ENCODE results near the gene MPRIP. TPM values are rescaled to one million over a fixed set of nuclear protein-coding genes. Genes with fewer than 3 reads are reported as not detected.

The MPRIP gene
- total RNA-seq, 3 donors from 2014 or later, result 121 to 132 (median 132) TPM

GRCh38 chr17:17043461-17044271, 1.4 kb downstream of the MPRIP start:
- Mint-ChIP-seq H3K27me3 (ENCODE audit: low read depth) (no peaks in the 10 kb centered on the region), H3K4me1 (ENCODE audit: low read depth) (peaks cover 58% of the 10 kb centered on the region), H3K4me3 (peak overlapping the region; percentile 91), H3K36me3 (ENCODE audit: insufficient read depth) (no peaks in the 10 kb centered on the region), H3K9me3 (no peaks in the 10 kb centered on the region)
- ATAC-seq (no peak), DNase-seq (no peak)

- DNase-seq, result no peak
- Mint-ChIP-seq H3K4me1 (ENCODE audit: low read depth) (peaks cover 64% of the 10 kb centered on the region), H3K9me3 (no peaks in the 10 kb centered on the region), H3K36me3 (ENCODE audit: insufficient read depth) (no peaks in the 10 kb centered on the region), H3K4me3 (peak overlapping the region; percentile 91), H3K27me3 (ENCODE audit: low read depth) (no peaks in the 10 kb centered on the region)
- no peak for ATAC-seq
These were observed 2.7 kb downstream of the MPRIP start for GRCh38 chr17:17044846-17045561.

- Mint-ChIP-seq H3K27me3 (ENCODE audit: low read depth) (no peaks in the 10 kb centered on the region), H3K36me3 (ENCODE audit: insufficient read depth) (no peaks in the 10 kb centered on the region), H3K9me3 (no peaks in the 10 kb centered on the region), H3K4me1 (ENCODE audit: low read depth) (peaks cover 83% of the 10 kb centered on the region), H3K4me3 (no peak overlapping the region)
- DNase-seq (no peak), ATAC-seq (no peak)
These were observed 5.8 kb downstream of the MPRIP start for GRCh38 chr17:17048106-17048505.

- no peak for DNase-seq
- no peak for ATAC-seq
- Mint-ChIP-seq H3K27me3 (ENCODE audit: low read depth) (no peaks in the 10 kb centered on the region), H3K9me3 (no peaks in the 10 kb centered on the region), H3K36me3 (ENCODE audit: insufficient read depth) (no peaks in the 10 kb centered on the region), H3K4me1 (ENCODE audit: low read depth) (peaks cover 70% of the 10 kb centered on the region), H3K4me3 (no peak overlapping the region)
These were observed 8.4 kb downstream of the MPRIP start for GRCh38 chr17:17050346-17051345.

- Mint-ChIP-seq H3K9me3 (no peaks in the 10 kb centered on the region), H3K4me3 (no peak overlapping the region), H3K27me3 (ENCODE audit: low read depth) (no peaks in the 10 kb centered on the region), H3K4me1 (ENCODE audit: low read depth) (peaks cover 63% of the 10 kb centered on the region), H3K36me3 (ENCODE audit: insufficient read depth) (no peaks in the 10 kb centered on the region)
- DNase-seq, result no peak
- ATAC-seq, result no peak
These were observed 9.1 kb downstream of the MPRIP start for GRCh38 chr17:17051380-17051779.

- H3K4me1 Mint-ChIP-seq (ENCODE audit: low read depth), result peaks cover 58% of the 10 kb centered on the region
- no peaks in the 10 kb centered on the region for H3K27me3 Mint-ChIP-seq (ENCODE audit: low read depth)
- ATAC-seq (peak; percentile 18 to 31), DNase-seq (no peak)
- no peaks in the 10 kb centered on the region for H3K9me3 Mint-ChIP-seq
- H3K4me3 Mint-ChIP-seq, result no peak overlapping the region
- H3K36me3 Mint-ChIP-seq (ENCODE audit: insufficient read depth), result no peaks in the 10 kb centered on the region
These were observed 9.7 kb downstream of the MPRIP start for GRCh38 chr17:17051791-17052461.

GRCh38 chr17:17052462-17053221, 10.4 kb downstream of the MPRIP start:
- no peak overlapping the region for H3K4me3 Mint-ChIP-seq
- H3K36me3 Mint-ChIP-seq (ENCODE audit: insufficient read depth), result no peaks in the 10 kb centered on the region
- H3K9me3 Mint-ChIP-seq, result no peaks in the 10 kb centered on the region
- H3K4me1 Mint-ChIP-seq (ENCODE audit: low read depth), result peaks cover 52% of the 10 kb centered on the region
- DNase-seq, result no peak
- no peak for ATAC-seq
- no peaks in the 10 kb centered on the region for H3K27me3 Mint-ChIP-seq (ENCODE audit: low read depth)

- peaks cover 44% of the 10 kb centered on the region for H3K4me1 Mint-ChIP-seq (ENCODE audit: low read depth)
- H3K4me3 Mint-ChIP-seq, result no peak overlapping the region
- no peaks in the 10 kb centered on the region for H3K9me3 Mint-ChIP-seq
These were observed 11.5 kb downstream of the MPRIP start for GRCh38 chr17:17053446-17054379.

GRCh38 chr17:17054636-17055035, 12.4 kb downstream of the MPRIP start:
- Mint-ChIP-seq H3K4me1 (ENCODE audit: low read depth) (peaks cover 38% of the 10 kb centered on the region), H3K27me3 (ENCODE audit: low read depth) (no peaks in the 10 kb centered on the region), H3K36me3 (ENCODE audit: insufficient read depth) (peaks cover 3% of the 10 kb centered on the region), H3K9me3 (no peaks in the 10 kb centered on the region), H3K4me3 (no peak overlapping the region)
- DNase-seq, result no peak
- ATAC-seq, result no peak

More at GRCh38 chr17:17053446-17054379, 11.5 kb downstream of the MPRIP start:
- peak in 1 of 2 donors; percentile 40 for ATAC-seq
- peaks cover 3% of the 10 kb centered on the region for H3K36me3 Mint-ChIP-seq (ENCODE audit: insufficient read depth)
- DNase-seq, result no peak
- H3K27me3 Mint-ChIP-seq (ENCODE audit: low read depth), result no peaks in the 10 kb centered on the region

GRCh38 chr17:17055286-17056155, 13.3 kb downstream of the MPRIP start:
- ATAC-seq (no peak), DNase-seq (no peak)
- no peaks in the 10 kb centered on the region for H3K9me3 Mint-ChIP-seq
- H3K4me3 Mint-ChIP-seq, result no peak overlapping the region
- H3K4me1 Mint-ChIP-seq (ENCODE audit: low read depth), result peaks cover 40% of the 10 kb centered on the region
- H3K27me3 Mint-ChIP-seq (ENCODE audit: low read depth), result no peaks in the 10 kb centered on the region
- H3K36me3 Mint-ChIP-seq (ENCODE audit: insufficient read depth), result peaks cover 3% of the 10 kb centered on the region

- Mint-ChIP-seq H3K9me3 (no peaks in the 10 kb centered on the region), H3K36me3 (ENCODE audit: insufficient read depth) (peaks cover 3% of the 10 kb centered on the region), H3K27me3 (ENCODE audit: low read depth) (no peaks in the 10 kb centered on the region), H3K4me3 (no peak overlapping the region), H3K4me1 (ENCODE audit: low read depth) (peaks cover 37% of the 10 kb centered on the region)
- no peak for DNase-seq
- no peak for ATAC-seq
These were observed 13.9 kb downstream of the MPRIP start for GRCh38 chr17:17056156-17056539.
